A549 (cell line): ENCODE results near the gene CCKAR. TPM values are rescaled to one million over a fixed set of nuclear protein-coding genes. Genes with fewer than 3 reads are reported as not detected.

Experiments
- ATAC-seq, 2 experiments: fragments of 200-7000 bp in 1 of 2; fragments of >200 bp in 1 of 2; cut with Nextera tagmentation in 1 of 2; cut with Tn5 transposase in 1 of 2; 3 replicates each; pipeline versions ENCODE4 v1.8.0 to v1.9.1; 2018 to 2020; ENCODE audit warnings: mild to moderate bottlenecking in 1 of 2, moderate library complexity in 1 of 2
- CTCF ChIA-PET: fragments of 300-600 bp; sonication (Branson Sonifier 250); formaldehyde crosslinking; extraction: SDS; loops from one replicate; lab custom pipeline; 2021; ENCODE audit warnings: antibody characterized with exemption, inconsistent platforms; lab: Yijun Ruan, JAX
- POLR2A ChIA-PET: fragments of 350-600 bp; formaldehyde crosslinking; extraction: SDS; loops from one replicate; lab custom pipeline; 2021; ENCODE audit warnings: antibody characterized with exemption, inconsistent platforms; lab: Yijun Ruan, JAX
- DNase-seq, 2 experiments: peaks; one replicate each; pipeline versions ENCODE4 v3.0.0 to v3.0.0-alpha.2; 2011 to 2016; ENCODE audit warnings: low read depth in 1 of 2, low spot score in 1 of 2
- FAIRE-seq: peaks from 2 replicates; lab custom pipeline; 2011; peaks lifted over from hg19 to GRCh38; lab: Jason Lieb, UNC
- H3K27ac ChIP-seq, 2 experiments: fragments of >200 bp; sonication (Bioruptor Twin); formaldehyde crosslinking; 3 replicates each; pipeline ENCODE4 v1.5.1; 2016 to 2017
- H3K4me1 ChIP-seq: fragments of >200 bp; sonication (Bioruptor Twin); formaldehyde crosslinking; 3 replicates; pipeline ENCODE4 v1.6.1; 2016
- H3K4me2 ChIP-seq: fragments of >200 bp; sonication (Bioruptor Twin); formaldehyde crosslinking; 3 replicates; pipeline ENCODE4 v1.6.1; 2016
- H3K4me3 ChIP-seq: fragments of >200 bp; sonication (Bioruptor Twin); formaldehyde crosslinking; 3 replicates; pipeline ENCODE4 v1.5.1; 2016
- H3K9me3 ChIP-seq: fragments of >200 bp; sonication (Bioruptor Twin); formaldehyde crosslinking; 3 replicates; pipeline ENCODE4 v1.6.1; 2016
- BCL3 ChIP-seq: fragments of >200 bp; sonication (Bioruptor Twin); formaldehyde crosslinking; IDR thresholded peaks from 3 replicates; pipeline ENCODE4 v1.6.1; 2016
- CEBPB ChIP-seq, 2 experiments: fragments of >200 bp in 1 of 2; sonication (Bioruptor Twin) in 1 of 2; formaldehyde crosslinking in 1 of 2; IDR thresholded peaks; 2 replicates each; pipeline ENCODE4 v1.6.1; 2012 to 2016
- CHD2 ChIP-seq: fragments of 150-350 bp; IDR thresholded peaks from 2 replicates; pipeline ENCODE4 v1.6.1; 2014; ENCODE audit warnings: low read length; ENCODE audit not compliant: partially characterized antibody
- CTCF ChIP-seq: fragments of >200 bp; sonication (Bioruptor Twin); formaldehyde crosslinking; IDR thresholded peaks from 3 replicates; pipeline ENCODE4 v1.5.1; 2016
- EHF ChIP-seq: fragments of 250-450 bp; sonication (Bioruptor Pico); IDR thresholded peaks from 2 replicates; pipeline ENCODE4 v1.5.0; 2020; ENCODE audit warnings: mild to moderate bottlenecking
- ELK1 ChIP-seq: fragments of 150-350 bp; IDR thresholded peaks from 2 replicates; pipeline ENCODE4 v1.6.1; 2014; ENCODE audit warnings: low read depth, mild to moderate bottlenecking, low read length
- GATA3 ChIP-seq: IDR thresholded peaks from 2 replicates; pipeline ENCODE4 v1.6.1; 2012; ENCODE audit warnings: borderline replicate concordance
- HMGXB4 ChIP-seq: fragments of 250-450 bp; sonication (Bioruptor Pico); IDR thresholded peaks from 2 replicates; pipeline ENCODE4 v1.5.0; 2021; ENCODE audit warnings: mild to moderate bottlenecking, moderate library complexity, borderline replicate concordance
- HOXA7 ChIP-seq: fragments of 250-450 bp; sonication (Bioruptor Pico); IDR thresholded peaks from 2 replicates; pipeline ENCODE4 v1.5.0; 2020; ENCODE audit warnings: mild to moderate bottlenecking, moderate library complexity
- HOXB13 ChIP-seq: fragments of 250-450 bp; sonication (Bioruptor Pico); IDR thresholded peaks from 2 replicates; pipeline ENCODE4 v1.5.0; 2020; ENCODE audit warnings: low read depth, mild to moderate bottlenecking, moderate library complexity
- HOXB5 ChIP-seq: fragments of 250-450 bp; sonication (Bioruptor Pico); IDR thresholded peaks from 2 replicates; pipeline ENCODE4 v1.5.0; 2020; ENCODE audit warnings: mild to moderate bottlenecking, moderate library complexity
- PBX3 ChIP-seq: IDR thresholded peaks from 2 replicates; pipeline ENCODE4 v1.6.1; 2012
- SREBF2 ChIP-seq: fragments of 450-650 bp; IDR thresholded peaks from 2 replicates; pipeline ENCODE4 v1.6.1; 2014; ENCODE audit warnings: mild to moderate bottlenecking, moderate library complexity
- ZNF302 ChIP-seq: fragments of 250-450 bp; sonication (Bioruptor Pico); IDR thresholded peaks from 2 replicates; pipeline ENCODE4 v1.9.0; 2021; ENCODE audit warnings: inconsistent platforms, mild to moderate bottlenecking, moderate library complexity
- WGBS: methylation state at CpG from one replicate; pipeline ENCODE4 v1.1.6; 2017; ENCODE audit errors: missing lambda C conversion rate; 5-methylcytosine and 5-hydroxymethylcytosine counted together
- polyA plus RNA-seq, 4 experiments: library from polyadenylated mRNA; depleted of rRNA in 3 of 4; stranded (reverse); fragments of >200 nt; fragmentation: RNase III in 1 of 4; extraction: RNeasy Plus Mini Kit Qiagen cat#74134 plus additional on column Dnase treatment in 1 of 4; gene quantifications; 2 replicates in 3 of 4; 3 replicates in 1 of 4; pipeline ENCODE4 v1.2.3, GENCODE V29; 2011 to 2017

CCKAR gene
- polyA plus RNA-seq, 2 of the 4 experiments (the other 2 are of a cell fraction) = not detected

- TF ChIP-seq PBX3 (no peak), HOXA7 (CRISPR knock-in tag) (no peak), ELK1 (no peak), GATA3 (no peak)
Measured at GRCh38 chr4:26476545-26476944, 13.7 kb downstream of the CCKAR start (continued).

GRCh38 chr4:26475716-26476115 lies 14.6 kb downstream of the CCKAR start:
- no peaks in the 10 kb centered on the region for H3K4me1 ChIP-seq
- TF ChIP-seq CEBPB (IDR thresholded peaks at IDR 0.05) (no peak), HOXB5 (CRISPR knock-in tag) (no peak), BCL3 (no peak), HMGXB4 (CRISPR knock-in tag) (no peak), ZNF302 (CRISPR knock-in tag) (no peak), SREBF2 (no peak), CTCF (no peak)
- TF ChIP-seq, all 56 proteins: peak for 0
- FAIRE-seq = no peak
- ATAC-seq = no peak
- Histone ChIP-seq H3K4me2 (no peak overlapping the region), H3K4me3 (no peak overlapping the region), H3K27ac (no peak overlapping the region), H3K9me3 (no peaks in the 10 kb centered on the region)
- CTCF ChIA-PET = no interaction called here
- DNase-seq = no peak
- WGBS = 68% methylated on average over 6 of the region's 8 CpGs
- POLR2A ChIA-PET = no interaction called here

- TF ChIP-seq CTCF = no peak
- TF ChIP-seq HOXB13 (CRISPR knock-in tag) = no peak
- no peak for TF ChIP-seq HMGXB4 (CRISPR knock-in tag)
- TF ChIP-seq EHF = no peak
- TF ChIP-seq CHD2 = no peak
- DNase-seq = no peak
- no peak for ATAC-seq
- ChIA-PET CTCF (interaction anchor here (0.6 to 1.6 kb wide), 3 partner anchors 15 to 535 kb away, joined by 3 to 4 read pairs (median 3); no protein-coding TSS in a partner anchor), POLR2A (no interaction called here)
- no peak overlapping the region for H3K4me3 ChIP-seq
- FAIRE-seq = no peak
- no peaks in the 10 kb centered on the region for H3K9me3 ChIP-seq
- WGBS = 27% methylated on average over 3 of the region's 3 CpGs
- H3K27ac ChIP-seq = no peak overlapping the region
- H3K4me1 ChIP-seq = no peaks in the 10 kb centered on the region
- no peak overlapping the region for H3K4me2 ChIP-seq
Measured at GRCh38 chr4:26474551-26474950, 15.7 kb downstream of the CCKAR start.
